SK-N-SH (cell line): Measurements from ENCODE around the gene CLEC16A.

Source experiments
- EP300 ChIP-seq, 2 experiments: IDR thresholded peaks; 2 replicates each; pipeline versions ENCODE4 v1.4.0 to v1.6.1; 2012; ENCODE audit warnings: borderline replicate concordance in 1 of 2, low read depth in 1 of 2, low read length in 1 of 2
- GATA2 ChIP-seq: sonication (generic); formaldehyde crosslinking; IDR thresholded peaks from 2 replicates; pipeline ENCODE4 v1.5.0; 2020; ENCODE audit warnings: mild to moderate bottlenecking, missing genetic modification reagents
- JUND ChIP-seq: IDR thresholded peaks from 2 replicates; pipeline ENCODE4 v1.4.0; 2012
- POLR2AphosphoS5 ChIP-seq: IDR thresholded peaks from 2 replicates; pipeline ENCODE4 v1.6.1; 2012; ENCODE audit warnings: low read depth, low read length
- SMC3 ChIP-seq: IDR thresholded peaks from 2 replicates; pipeline ENCODE4 v1.6.1; 2012; ENCODE audit warnings: low read depth, low read length, improper control_type of control experiment
- TAF1 ChIP-seq: IDR thresholded peaks from 2 replicates; pipeline ENCODE4 v1.6.1; 2012; ENCODE audit warnings: low read depth, mild to moderate bottlenecking, low read length, moderate library complexity, borderline replicate concordance
- YY1 ChIP-seq: IDR thresholded peaks from 2 replicates; pipeline ENCODE4 v1.4.0; 2012; ENCODE audit warnings: low read depth, mild to moderate bottlenecking
- TF ChIP-seq, protein P1 (sequence below): fragments of 200-600 bp; sonication (generic); IDR thresholded peaks from 2 replicates; pipeline ENCODE4 v1.6.1; 2017; ENCODE audit warnings: antibody characterized with exemption, mild to moderate bottlenecking, moderate library complexity
- TF ChIP-seq, protein P2 (sequence below): IDR thresholded peaks from 2 replicates; pipeline ENCODE4 v1.6.1; 2012; ENCODE audit warnings: mild to moderate bottlenecking, low read depth, low read length, moderate library complexity
- TF ChIP-seq, protein P3 (sequence below): IDR thresholded peaks from 2 replicates; pipeline ENCODE4 v1.4.0; 2012; ENCODE audit warnings: low read depth

DNA sequence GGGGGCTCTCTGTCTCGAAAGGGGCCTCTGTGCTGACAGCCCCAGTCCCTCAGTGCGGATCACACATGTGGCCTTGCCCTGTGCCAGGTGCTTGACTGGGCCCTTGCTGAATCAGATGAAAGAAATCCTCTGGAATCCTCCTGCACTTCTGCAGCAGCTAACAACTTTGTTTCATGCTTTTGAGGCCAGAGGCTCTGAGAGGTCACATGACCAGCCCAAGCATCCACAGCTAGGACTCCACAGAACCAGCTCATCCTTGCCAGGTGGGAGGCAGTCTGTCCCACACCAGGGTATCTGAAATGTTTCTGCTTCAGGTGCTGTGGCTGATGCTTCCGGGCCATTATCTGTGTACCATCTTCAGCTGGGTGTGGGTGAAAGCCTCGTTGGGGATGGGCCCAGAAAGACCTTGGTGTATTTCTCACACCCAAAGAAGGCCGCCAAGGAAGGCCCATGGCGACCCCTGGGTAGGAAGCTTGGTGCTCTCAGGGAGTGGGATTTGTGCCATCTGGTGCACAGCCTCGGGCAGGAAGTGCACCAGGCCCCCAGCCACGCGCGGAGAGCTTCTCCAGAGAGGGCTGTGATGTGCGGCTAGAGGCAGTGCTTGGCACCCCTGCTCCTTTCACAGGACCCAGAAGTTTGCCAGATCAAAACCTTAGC, 143.8 kb downstream of the CLEC16A start:
- TF ChIP-seq, protein P1, sequence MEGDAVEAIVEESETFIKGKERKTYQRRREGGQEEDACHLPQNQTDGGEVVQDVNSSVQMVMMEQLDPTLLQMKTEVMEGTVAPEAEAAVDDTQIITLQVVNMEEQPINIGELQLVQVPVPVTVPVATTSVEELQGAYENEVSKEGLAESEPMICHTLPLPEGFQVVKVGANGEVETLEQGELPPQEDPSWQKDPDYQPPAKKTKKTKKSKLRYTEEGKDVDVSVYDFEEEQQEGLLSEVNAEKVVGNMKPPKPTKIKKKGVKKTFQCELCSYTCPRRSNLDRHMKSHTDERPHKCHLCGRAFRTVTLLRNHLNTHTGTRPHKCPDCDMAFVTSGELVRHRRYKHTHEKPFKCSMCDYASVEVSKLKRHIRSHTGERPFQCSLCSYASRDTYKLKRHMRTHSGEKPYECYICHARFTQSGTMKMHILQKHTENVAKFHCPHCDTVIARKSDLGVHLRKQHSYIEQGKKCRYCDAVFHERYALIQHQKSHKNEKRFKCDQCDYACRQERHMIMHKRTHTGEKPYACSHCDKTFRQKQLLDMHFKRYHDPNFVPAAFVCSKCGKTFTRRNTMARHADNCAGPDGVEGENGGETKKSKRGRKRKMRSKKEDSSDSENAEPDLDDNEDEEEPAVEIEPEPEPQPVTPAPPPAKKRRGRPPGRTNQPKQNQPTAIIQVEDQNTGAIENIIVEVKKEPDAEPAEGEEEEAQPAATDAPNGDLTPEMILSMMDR = no peak
- TF ChIP-seq YY1 = no peak
- TF ChIP-seq SMC3 = no peak
- no peak for TF ChIP-seq TAF1
- TF ChIP-seq, protein P2, sequence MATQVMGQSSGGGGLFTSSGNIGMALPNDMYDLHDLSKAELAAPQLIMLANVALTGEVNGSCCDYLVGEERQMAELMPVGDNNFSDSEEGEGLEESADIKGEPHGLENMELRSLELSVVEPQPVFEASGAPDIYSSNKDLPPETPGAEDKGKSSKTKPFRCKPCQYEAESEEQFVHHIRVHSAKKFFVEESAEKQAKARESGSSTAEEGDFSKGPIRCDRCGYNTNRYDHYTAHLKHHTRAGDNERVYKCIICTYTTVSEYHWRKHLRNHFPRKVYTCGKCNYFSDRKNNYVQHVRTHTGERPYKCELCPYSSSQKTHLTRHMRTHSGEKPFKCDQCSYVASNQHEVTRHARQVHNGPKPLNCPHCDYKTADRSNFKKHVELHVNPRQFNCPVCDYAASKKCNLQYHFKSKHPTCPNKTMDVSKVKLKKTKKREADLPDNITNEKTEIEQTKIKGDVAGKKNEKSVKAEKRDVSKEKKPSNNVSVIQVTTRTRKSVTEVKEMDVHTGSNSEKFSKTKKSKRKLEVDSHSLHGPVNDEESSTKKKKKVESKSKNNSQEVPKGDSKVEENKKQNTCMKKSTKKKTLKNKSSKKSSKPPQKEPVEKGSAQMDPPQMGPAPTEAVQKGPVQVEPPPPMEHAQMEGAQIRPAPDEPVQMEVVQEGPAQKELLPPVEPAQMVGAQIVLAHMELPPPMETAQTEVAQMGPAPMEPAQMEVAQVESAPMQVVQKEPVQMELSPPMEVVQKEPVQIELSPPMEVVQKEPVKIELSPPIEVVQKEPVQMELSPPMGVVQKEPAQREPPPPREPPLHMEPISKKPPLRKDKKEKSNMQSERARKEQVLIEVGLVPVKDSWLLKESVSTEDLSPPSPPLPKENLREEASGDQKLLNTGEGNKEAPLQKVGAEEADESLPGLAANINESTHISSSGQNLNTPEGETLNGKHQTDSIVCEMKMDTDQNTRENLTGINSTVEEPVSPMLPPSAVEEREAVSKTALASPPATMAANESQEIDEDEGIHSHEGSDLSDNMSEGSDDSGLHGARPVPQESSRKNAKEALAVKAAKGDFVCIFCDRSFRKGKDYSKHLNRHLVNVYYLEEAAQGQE = no peak
- no peak for TF ChIP-seq JUND
- TF ChIP-seq GATA2 = no peak
- TF ChIP-seq POLR2AphosphoS5 = no peak
- TF ChIP-seq EP300 (IDR thresholded peaks at IDR 0.05; ENCODE audit: borderline replicate concordance in 1 of 2, low read depth in 1 of 2, low read length in 1 of 2) = no peak
- TF ChIP-seq, protein P3, sequence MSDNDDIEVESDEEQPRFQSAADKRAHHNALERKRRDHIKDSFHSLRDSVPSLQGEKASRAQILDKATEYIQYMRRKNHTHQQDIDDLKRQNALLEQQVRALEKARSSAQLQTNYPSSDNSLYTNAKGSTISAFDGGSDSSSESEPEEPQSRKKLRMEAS = no peak
